Natural killer cell (primary cell): ENCODE measurements around the gene KMT2B. TPM values are rescaled to one million over a fixed set of nuclear protein-coding genes. Genes with fewer than 3 reads are reported as not detected.
A peak's percentile ranks its signal among the peaks of the same experiment; 100 is the strongest.

Source experiments
- ATAC-seq, 3 donors: fragments of 150-1000 bp in 2 of 3; fragments of 200-7000 bp in 1 of 3; cut with Tn5 transposase; 1 replicate in 1 of 3; 2 replicates in 2 of 3; pipeline ENCODE4 v1.10.0; 2021; ENCODE audit warnings: mild to moderate bottlenecking in 2 of 3, moderate library complexity in 2 of 3
- DNase-seq, 2 donors: peaks; one replicate each; pipeline versions ENCODE4 v3.0.0 to v3.0.0-alpha.2; 2013 to 2021; ENCODE audit warnings: mixed read lengths in 1 of 2
- H3K27ac ChIP-seq: one replicate; pipeline ENCODE4 v1.5.1; 2013; ENCODE audit warnings: mild to moderate bottlenecking, low read length
- H3K27me3 ChIP-seq: one replicate; pipeline ENCODE4 v1.6.1; 2013; ENCODE audit warnings: low read length; ENCODE audit not compliant: control insufficient read depth, insufficient read depth
- H3K36me3 ChIP-seq: one replicate; pipeline ENCODE4 v1.6.1; 2013; ENCODE audit warnings: low read length; ENCODE audit not compliant: control insufficient read depth, insufficient read depth
- H3K4me1 ChIP-seq: one replicate; pipeline ENCODE4 v1.6.1; 2013; ENCODE audit warnings: low read length; ENCODE audit not compliant: control insufficient read depth, insufficient read depth
- H3K4me3 ChIP-seq: one replicate; pipeline ENCODE4 v1.5.1; 2013; ENCODE audit warnings: low read length
- H3K9me3 ChIP-seq: one replicate; pipeline ENCODE4 v1.6.1; 2013; ENCODE audit warnings: low read length; ENCODE audit not compliant: control insufficient read depth, insufficient read depth
- H3K27ac Mint-ChIP-seq, 2 donors: one replicate each; pipeline ENCODE4 v1.8.0; 2022; ENCODE audit warnings: mild to moderate bottlenecking in 2 of 2, mixed read lengths in 2 of 2, moderate library complexity in 1 of 2
- H3K27me3 Mint-ChIP-seq, 2 donors: one replicate each; pipeline ENCODE4 v1.8.0; 2022; ENCODE audit warnings: low read depth in 2 of 2, mixed read lengths in 2 of 2
- H3K36me3 Mint-ChIP-seq: one replicate; pipeline ENCODE4 v1.8.0; 2022; ENCODE audit warnings: mixed read lengths
- H3K4me1 Mint-ChIP-seq, 2 donors: one replicate each; pipeline ENCODE4 v1.8.0; 2022; ENCODE audit warnings: mixed read lengths in 2 of 2
- H3K4me3 Mint-ChIP-seq: one replicate; pipeline ENCODE4 v1.8.0; 2022; ENCODE audit warnings: mild to moderate bottlenecking, moderate library complexity, mixed read lengths
- H3K9me3 Mint-ChIP-seq, 2 donors: one replicate each; pipeline ENCODE4 v1.8.0; 2022; ENCODE audit warnings: mixed read lengths in 2 of 2
- WGBS: methylation state at CpG from one replicate; pipeline ENCODE4 v1.1.7; 2013; ENCODE audit warnings: missing lambda C conversion rate; ENCODE audit not compliant: insufficient coverage; 5-methylcytosine and 5-hydroxymethylcytosine counted together
- intact Hi-C: fragments of 100-400 bp; cut with micrococcal nuclease; formaldehyde crosslinking; loops from one replicate; pipeline ENCODE4 v1.14.2; 2022
- total RNA-seq, 4 donors: library from RNA; stranded (reverse); fragments of 120-200 nt in 1 of 4; gene quantifications; one replicate each; pipeline versions ENCODE4 v1.2.3 to v1.2.4, GENCODE V29; 2013 to 2022
- TF ChIP-seq, protein P1 (sequence below): fragments of 200-600 bp; IDR thresholded peaks from one replicate; pipeline ENCODE4 v1.8.0; 2022; ENCODE audit warnings: antibody characterized with exemption

The KMT2B gene
- total RNA-seq, 3 donors from 2014 or later (not counting 1 experiment from before 2014, with no cell fraction given), result 60.8 to 70.9 (median 70.7) TPM

DNA sequence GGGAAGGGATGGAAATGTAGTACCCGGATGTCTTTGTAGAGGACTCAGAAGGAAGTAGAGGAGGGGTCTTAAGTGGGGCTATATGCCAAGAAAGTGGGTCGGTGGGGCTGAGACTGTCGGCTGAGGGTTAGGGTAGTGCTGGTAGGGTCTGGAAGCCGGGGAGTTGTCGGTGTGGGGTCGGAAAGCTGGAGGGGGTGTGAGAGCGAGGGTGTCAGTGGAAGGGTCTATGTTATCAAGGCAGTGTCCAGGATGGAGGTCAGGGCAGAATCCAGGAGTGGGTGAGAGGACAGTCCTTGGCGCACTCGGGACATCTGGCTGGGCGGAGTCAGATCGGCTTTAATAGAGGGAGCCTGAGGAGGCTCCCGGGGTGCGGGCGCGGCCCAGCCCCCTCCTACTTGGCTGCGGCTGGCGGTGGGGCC is 37.3 kb downstream of the KMT2B start:
- Histone ChIP-seq H3K4me3 (no peak overlapping the region), H3K4me1 (peaks cover 29% of the 10 kb centered on the region), H3K27me3 (no peaks in the 10 kb centered on the region), H3K27ac (no peak overlapping the region), H3K9me3 (no peaks in the 10 kb centered on the region), H3K36me3 (peaks cover 24% of the 10 kb centered on the region)
- DNase-seq (no peak), ATAC-seq (no peak)
- no peaks in the 10 kb centered on the region for H3K36me3 Mint-ChIP-seq
- 74% methylated on average over 17 of the region's 17 CpGs for WGBS
- no peaks in the 10 kb centered on the region for H3K9me3 Mint-ChIP-seq
- H3K4me1 Mint-ChIP-seq, result peaks cover 29 to 40% of the 10 kb centered on the region in 2 donors
- TF ChIP-seq, protein P1, sequence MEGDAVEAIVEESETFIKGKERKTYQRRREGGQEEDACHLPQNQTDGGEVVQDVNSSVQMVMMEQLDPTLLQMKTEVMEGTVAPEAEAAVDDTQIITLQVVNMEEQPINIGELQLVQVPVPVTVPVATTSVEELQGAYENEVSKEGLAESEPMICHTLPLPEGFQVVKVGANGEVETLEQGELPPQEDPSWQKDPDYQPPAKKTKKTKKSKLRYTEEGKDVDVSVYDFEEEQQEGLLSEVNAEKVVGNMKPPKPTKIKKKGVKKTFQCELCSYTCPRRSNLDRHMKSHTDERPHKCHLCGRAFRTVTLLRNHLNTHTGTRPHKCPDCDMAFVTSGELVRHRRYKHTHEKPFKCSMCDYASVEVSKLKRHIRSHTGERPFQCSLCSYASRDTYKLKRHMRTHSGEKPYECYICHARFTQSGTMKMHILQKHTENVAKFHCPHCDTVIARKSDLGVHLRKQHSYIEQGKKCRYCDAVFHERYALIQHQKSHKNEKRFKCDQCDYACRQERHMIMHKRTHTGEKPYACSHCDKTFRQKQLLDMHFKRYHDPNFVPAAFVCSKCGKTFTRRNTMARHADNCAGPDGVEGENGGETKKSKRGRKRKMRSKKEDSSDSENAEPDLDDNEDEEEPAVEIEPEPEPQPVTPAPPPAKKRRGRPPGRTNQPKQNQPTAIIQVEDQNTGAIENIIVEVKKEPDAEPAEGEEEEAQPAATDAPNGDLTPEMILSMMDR, result no peak
- intact Hi-C loops, result loop anchor here (5.0 kb wide), 1 partner anchor 113 kb away; the partner anchor contains the start of gene ETV2
- peaks cover 0 to 18% of the 10 kb centered on the region in 2 donors for H3K27me3 Mint-ChIP-seq
- no peak overlapping the region for H3K27ac Mint-ChIP-seq
- peak overlapping the region; percentile 37 for H3K4me3 Mint-ChIP-seq

DNA sequence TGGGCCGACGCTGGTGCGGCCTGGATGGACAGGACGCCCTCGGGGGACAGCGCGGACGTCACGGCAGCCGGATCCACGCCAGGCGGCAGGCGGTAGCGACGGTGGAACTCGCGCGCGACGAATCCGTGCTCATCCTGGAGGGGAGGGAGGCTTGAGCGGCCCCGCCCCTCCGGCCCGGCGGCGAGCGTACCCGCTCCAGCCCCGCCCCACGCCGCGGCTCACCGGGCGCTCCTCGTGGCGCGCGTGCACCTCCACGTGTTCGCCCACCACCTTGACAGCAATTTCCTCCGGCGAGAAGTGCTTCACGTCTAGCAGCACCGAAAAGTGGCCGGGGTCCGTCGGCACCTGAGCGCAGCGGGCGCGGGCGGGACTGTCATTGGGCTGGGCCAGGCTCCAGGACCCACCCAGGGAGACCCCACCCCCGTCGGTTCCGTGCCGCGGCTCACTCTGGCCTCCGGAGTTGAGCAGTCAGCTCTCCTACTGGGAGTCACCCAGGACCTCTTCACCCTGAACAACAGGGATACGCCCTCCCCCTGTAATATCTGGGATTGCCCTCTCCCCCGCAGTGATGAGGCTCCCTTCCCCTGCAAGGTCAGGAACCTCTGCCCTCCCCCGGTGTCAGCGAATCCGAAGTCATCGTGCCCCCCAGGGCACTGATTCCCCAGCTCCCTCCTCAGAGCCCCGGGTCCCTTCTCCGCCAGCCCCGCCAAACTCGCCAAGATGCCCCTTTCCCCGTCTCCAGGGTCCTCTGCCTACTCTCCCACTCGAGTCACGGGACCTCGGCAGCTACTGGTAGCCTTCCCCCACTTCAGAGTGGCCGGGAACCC is 38.0 kb downstream of the KMT2B start:
- Mint-ChIP-seq H3K9me3 (no peaks in the 10 kb centered on the region), H3K36me3 (no peaks in the 10 kb centered on the region), H3K4me1 (peaks cover 29 to 40% of the 10 kb centered on the region in 2 donors), H3K27me3 (peaks cover 0 to 18% of the 10 kb centered on the region in 2 donors), H3K4me3 (peak overlapping the region; percentile 23), H3K27ac (no peak overlapping the region)
- Histone ChIP-seq H3K36me3 (peaks cover 25% of the 10 kb centered on the region), H3K9me3 (no peaks in the 10 kb centered on the region), H3K27me3 (no peaks in the 10 kb centered on the region), H3K4me1 (peaks cover 29% of the 10 kb centered on the region), H3K4me3 (no peak overlapping the region), H3K27ac (no peak overlapping the region)
- DNase-seq (peak in 1 of 2 donors; percentile 77), ATAC-seq (no peak)
- intact Hi-C loops, result loop anchor here (5.0 kb wide), 1 partner anchor 113 kb away; the partner anchor contains the start of gene ETV2
- TF ChIP-seq, protein P1, result no peak
- WGBS, result 40% methylated on average over 74 of the region's 74 CpGs

DNA sequence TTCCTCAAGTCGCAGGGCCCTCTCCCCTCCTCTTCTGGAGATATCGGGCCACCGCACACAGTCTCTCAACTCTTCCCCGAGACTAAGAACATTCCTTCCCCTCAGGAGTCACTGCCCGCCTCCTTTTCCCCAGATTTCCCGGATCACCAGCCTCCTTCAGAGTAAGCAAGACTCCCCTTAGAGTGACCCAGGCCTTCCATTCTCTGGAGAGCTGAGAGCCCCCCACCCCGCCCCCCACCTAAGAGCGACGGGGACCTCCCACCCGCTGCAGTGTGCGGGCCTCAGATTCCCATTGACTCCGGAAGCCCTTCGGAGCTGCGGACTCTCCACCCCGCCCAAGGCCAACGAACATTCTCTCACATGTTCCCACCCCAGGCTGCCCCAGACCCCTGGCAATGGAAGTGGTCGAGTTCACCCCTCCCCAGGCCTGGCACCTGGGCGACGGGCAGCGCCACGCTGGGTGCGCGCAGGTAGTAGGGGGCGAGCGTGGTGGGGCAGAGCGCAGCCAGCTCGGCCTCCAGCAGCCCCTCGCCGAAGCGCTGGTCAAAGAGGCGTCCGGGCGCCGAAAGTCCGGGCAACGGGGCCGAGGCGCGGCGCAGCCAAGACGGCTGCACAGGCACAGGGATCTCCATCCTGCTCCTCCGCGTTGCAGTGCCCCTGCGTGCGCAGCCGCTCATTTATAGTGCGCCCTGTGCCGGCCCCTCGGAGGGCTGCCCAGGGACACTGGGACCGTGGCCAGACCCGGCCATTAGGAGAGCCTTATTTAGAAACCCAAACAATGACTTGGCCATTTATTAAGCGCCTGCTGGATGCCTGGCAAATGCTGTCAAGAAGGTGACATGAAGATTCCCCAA is 38.8 kb downstream of the KMT2B start, which contains the start of gene HSPB6:
TSS of gene HSPB6 (minus strand) at position 653 of the 854 bp plus-strand sequence. CDS start at position 632, 21 bp downstream.
- DNase-seq (no peak), ATAC-seq (no peak)
- H3K4me1 ChIP-seq, result peaks cover 29% of the 10 kb centered on the region
- H3K4me3 ChIP-seq, result peak within 1 kb of the TSS; percentile 84
- Mint-ChIP-seq H3K4me3 (peak within 1 kb of the TSS; percentile 98), H3K4me1 (peaks cover 29 to 40% of the 10 kb centered on the region in 2 donors), H3K36me3 (no peaks in the 10 kb centered on the region), H3K9me3 (no peaks in the 10 kb centered on the region), H3K27ac (peak within 1 kb of the TSS; percentile 93 to 97), H3K27me3 (peaks cover 0 to 18% of the 10 kb centered on the region in 2 donors)
- intact Hi-C loops, result loop anchor here (5.0 kb wide), 1 partner anchor 114 kb away; the partner anchor contains the start of gene ETV2
- H3K9me3 ChIP-seq, result no peaks in the 10 kb centered on the region
- TF ChIP-seq, protein P1, result no peak
- WGBS, result 17% methylated on average over 51 of the region's 52 CpGs
- H3K27ac ChIP-seq, result peak within 1 kb of the TSS; percentile 8
- H3K27me3 ChIP-seq, result no peaks in the 10 kb centered on the region
- H3K36me3 ChIP-seq, result peaks cover 29% of the 10 kb centered on the region
